GM13976 (cell line): ENCODE data around the gene BCAS3.

ENCODE experiments used
- DNase-seq: peaks from one replicate; pipeline ENCODE4 v3.0.0; 2012; ENCODE audit warnings: low spot score
- in situ Hi-C: fragments of 300-500 bp; cut with MboI; formaldehyde crosslinking; loops from one replicate; pipeline ENCODE4 v1.12.0; 2022; ENCODE audit warnings: low sequenced_read_pairs, mixed read lengths, inconsistent platforms; ENCODE audit not compliant: unreplicated experiment
- TF ChIP-seq, protein P1 (sequence below): IDR thresholded peaks from 2 replicates; pipeline ENCODE4 v1.5.1; 2012; ENCODE audit warnings: borderline replicate concordance, mild to moderate bottlenecking; ENCODE audit not compliant: insufficient read depth; ENCODE audit errors: extremely low read depth, missing control alignments, control extremely low read depth

The BCAS3 gene

DNA sequence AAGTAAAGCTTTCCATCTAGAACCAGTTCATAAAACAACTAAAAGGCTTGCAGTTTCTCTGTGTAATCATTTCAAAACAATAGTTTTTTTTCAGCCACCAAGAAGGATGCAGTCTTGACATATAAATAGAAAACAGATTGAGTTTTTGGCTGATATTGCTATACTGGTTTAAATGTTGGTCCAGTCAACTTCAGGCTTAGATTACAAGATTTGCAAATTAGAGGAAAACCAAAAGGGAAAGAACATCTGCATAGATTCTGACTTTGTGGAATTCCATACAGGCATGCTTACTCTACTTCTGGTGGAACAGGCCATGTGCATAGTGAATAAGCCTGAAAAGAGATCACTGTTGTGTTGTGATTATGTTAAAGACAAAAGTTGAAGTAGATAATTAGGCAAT lies 150.3 kb downstream of the BCAS3 start:
- in situ Hi-C loops = no loop called here
- no peak for DNase-seq
- TF ChIP-seq, protein P1, sequence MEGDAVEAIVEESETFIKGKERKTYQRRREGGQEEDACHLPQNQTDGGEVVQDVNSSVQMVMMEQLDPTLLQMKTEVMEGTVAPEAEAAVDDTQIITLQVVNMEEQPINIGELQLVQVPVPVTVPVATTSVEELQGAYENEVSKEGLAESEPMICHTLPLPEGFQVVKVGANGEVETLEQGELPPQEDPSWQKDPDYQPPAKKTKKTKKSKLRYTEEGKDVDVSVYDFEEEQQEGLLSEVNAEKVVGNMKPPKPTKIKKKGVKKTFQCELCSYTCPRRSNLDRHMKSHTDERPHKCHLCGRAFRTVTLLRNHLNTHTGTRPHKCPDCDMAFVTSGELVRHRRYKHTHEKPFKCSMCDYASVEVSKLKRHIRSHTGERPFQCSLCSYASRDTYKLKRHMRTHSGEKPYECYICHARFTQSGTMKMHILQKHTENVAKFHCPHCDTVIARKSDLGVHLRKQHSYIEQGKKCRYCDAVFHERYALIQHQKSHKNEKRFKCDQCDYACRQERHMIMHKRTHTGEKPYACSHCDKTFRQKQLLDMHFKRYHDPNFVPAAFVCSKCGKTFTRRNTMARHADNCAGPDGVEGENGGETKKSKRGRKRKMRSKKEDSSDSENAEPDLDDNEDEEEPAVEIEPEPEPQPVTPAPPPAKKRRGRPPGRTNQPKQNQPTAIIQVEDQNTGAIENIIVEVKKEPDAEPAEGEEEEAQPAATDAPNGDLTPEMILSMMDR = no peak

DNA sequence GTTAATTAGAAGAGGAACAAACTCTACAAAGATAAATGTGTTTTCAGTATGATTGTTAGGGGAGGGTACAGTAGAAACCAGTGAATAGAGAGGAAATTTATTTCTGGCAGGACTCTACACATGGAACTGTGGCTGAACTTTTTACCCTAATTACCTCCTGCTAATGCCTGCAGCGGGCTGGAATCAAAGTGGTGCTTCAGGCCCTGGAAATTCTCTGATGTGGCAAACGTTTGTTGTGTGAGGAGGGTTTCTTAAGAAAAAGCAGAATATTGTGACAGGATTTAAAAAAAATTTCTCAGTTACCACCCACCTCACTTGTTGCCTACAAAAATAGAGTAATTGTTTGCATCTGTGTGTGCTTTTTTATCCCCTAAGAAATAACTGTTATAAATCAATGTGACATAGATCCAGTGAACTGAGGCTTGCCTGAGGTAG lies 154.5 kb downstream of the BCAS3 start:
- in situ Hi-C loops = no loop called here
- TF ChIP-seq, protein P1 = no peak
- no peak for DNase-seq

DNA sequence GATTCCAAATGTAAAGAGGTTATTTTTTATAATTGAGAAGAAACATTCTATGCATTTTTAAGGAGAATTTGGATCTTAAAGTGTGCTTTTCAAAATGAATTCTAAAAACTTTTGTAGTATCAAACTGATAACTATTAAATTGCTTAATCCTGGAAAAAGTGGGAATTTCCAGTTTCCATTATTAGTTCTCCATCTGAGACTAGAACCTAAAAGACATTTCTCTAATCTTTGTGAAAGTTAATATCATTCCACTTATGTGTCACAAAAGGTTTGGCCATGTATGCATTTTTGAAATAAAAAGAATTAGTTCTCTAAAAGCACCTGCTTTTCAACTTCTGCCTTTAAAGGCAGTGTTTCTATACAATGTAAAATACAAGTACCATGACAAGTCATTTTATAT lies 155.0 kb downstream of the BCAS3 start:
- DNase-seq = no peak
- in situ Hi-C loops = no loop called here
- TF ChIP-seq, protein P1 = no peak

DNA sequence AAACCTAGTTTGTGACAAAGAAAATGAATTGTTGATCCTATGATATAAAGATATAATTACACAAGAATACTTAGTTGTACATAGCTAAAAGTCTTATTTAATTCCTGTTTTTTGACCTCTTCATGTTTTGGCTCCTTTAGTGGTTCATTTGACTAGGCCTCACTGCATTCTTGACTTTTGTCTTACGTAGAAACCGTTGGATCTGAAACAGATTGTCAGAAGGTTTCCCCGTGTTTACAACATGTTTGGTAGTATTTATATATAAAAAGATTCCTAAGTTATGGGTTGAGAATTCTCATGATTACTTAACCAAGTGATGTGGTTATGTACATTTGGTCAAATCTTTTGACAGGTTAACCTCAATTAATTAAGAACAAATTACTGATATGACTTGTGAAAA lies 162.8 kb downstream of the BCAS3 start:
- TF ChIP-seq, protein P1 = no peak
- in situ Hi-C loops = no loop called here
- DNase-seq = no peak

DNA sequence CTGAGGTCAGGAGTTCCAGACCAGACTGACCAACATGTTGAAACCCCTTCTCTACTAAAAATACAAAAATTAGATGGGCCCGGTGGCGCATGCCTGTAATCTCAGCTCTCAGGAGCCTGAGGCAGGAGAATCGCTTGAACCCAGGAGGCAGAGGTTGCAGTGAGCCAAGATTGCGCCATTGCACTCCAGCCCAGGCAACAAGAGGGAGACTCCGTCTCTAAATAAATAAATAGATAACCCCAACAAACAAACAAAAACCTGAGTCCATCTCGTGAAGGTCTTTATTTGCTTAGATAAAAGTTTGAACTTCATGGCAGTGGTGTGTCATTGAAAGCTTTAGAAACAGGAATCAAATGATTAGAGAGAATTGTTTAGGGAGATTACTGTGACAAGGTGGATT lies 167.4 kb downstream of the BCAS3 start:
- TF ChIP-seq, protein P1 = no peak
- in situ Hi-C loops = no loop called here
- DNase-seq = no peak

DNA sequence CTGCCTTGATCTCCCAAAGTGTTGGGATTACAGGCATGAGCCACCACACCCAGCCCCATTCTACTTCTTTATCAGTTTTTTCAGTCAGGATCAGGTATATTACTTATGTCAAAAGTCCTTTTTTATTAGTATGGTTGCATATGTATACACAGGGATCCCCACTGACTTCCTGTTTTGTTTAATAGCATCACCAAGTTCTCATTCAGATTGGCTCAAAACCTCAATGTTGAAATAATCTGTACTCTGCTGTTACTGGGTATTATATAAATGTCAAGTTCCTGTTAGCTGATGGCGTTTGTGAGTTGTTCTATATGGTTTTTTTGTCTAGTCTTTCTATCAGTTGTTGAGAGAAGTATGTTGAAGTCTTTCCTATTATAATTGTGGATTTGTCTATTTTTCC lies 168.5 kb downstream of the BCAS3 start:
- TF ChIP-seq, protein P1 = no peak
- in situ Hi-C loops = no loop called here
- DNase-seq = no peak

DNA sequence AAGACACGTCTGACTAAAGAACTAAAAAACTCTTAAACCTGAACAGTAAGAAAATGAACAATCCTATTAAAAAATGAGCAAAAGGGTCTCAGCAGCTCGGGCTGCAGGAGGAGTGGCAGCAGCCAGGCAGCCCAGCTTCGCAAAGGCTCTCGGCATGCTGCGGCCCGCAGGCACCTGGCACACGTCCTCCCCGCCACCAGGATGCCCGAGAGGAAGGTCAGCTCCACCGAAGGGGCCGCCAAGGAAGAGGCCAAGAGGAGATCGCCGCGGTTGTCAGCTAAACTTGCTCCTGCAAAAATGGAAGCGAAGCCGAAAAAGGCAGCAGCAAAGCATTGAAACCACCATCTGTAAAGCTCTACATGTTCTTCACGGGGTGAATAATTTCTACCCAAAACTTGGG lies 173.5 kb downstream of the BCAS3 start:
- TF ChIP-seq, protein P1 = no peak
- DNase-seq = no peak
- in situ Hi-C loops = no loop called here
